ENCODE results near the gene MAML3. TPM values are rescaled to one million over a fixed set of nuclear protein-coding genes. Genes with fewer than 3 reads are reported as not detected.
A peak's percentile ranks its signal among the peaks of the same experiment; 100 is the strongest.
"Not testable (repeated sequence)": the region's sequence is repeated elsewhere in the genome, so short reads cannot be mapped to it uniquely, and the experiment has no call there.

The MAML3 gene
- total RNA-seq, 1 donor from 2014 or later: 2.0 TPM

- DNase-seq (ENCODE audit: low read depth): no peak
Measured at GRCh38 chr4:139728146-139728545, 425.8 kb downstream of the MAML3 start.

- DNase-seq (ENCODE audit: low read depth): no peak
Measured at GRCh38 chr4:139726615-139727014, 427.4 kb downstream of the MAML3 start.

- no peak for DNase-seq (ENCODE audit: low read depth)
Measured at GRCh38 chr4:139725236-139725635, 428.7 kb downstream of the MAML3 start.

- DNase-seq (ENCODE audit: low read depth): no peak
Measured at GRCh38 chr4:139721789-139722188, 432.2 kb downstream of the MAML3 start.

GRCh38 chr4:139720806-139721205, 433.2 kb downstream of the MAML3 start:
- no peak for DNase-seq (ENCODE audit: low read depth)

- no peak for DNase-seq (ENCODE audit: low read depth)
Measured at GRCh38 chr4:139719381-139720101, 434.4 kb downstream of the MAML3 start.

- DNase-seq (ENCODE audit: low read depth): no peak
Measured at GRCh38 chr4:139718833-139719232, 435.2 kb downstream of the MAML3 start.

GRCh38 chr4:139718358-139718757, 435.6 kb downstream of the MAML3 start:
- DNase-seq (ENCODE audit: low read depth): no peak

- DNase-seq (ENCODE audit: low read depth): no peak
Measured at GRCh38 chr4:139715746-139716391, 438.1 kb downstream of the MAML3 start.

- no peak for DNase-seq (ENCODE audit: low read depth)
Measured at GRCh38 chr4:139712882-139713281, 441.1 kb downstream of the MAML3 start.

- peak; percentile 47 for DNase-seq (ENCODE audit: low read depth)
Measured at GRCh38 chr4:139711461-139711860, 442.5 kb downstream of the MAML3 start.

- DNase-seq (ENCODE audit: low read depth): no peak
Measured at GRCh38 chr4:139710073-139710472, 443.9 kb downstream of the MAML3 start.

- no peak for DNase-seq (ENCODE audit: low read depth)
Measured at GRCh38 chr4:139709660-139710059, 444.3 kb downstream of the MAML3 start.

- no peak for DNase-seq (ENCODE audit: low read depth)
Measured at GRCh38 chr4:139704915-139705485, 449.0 kb downstream of the MAML3 start.

- DNase-seq (ENCODE audit: low read depth): no peak
Measured at GRCh38 chr4:139700568-139700967, 453.4 kb downstream of the MAML3 start.

GRCh38 chr4:139698167-139698925, 455.6 kb downstream of the MAML3 start:
- DNase-seq (ENCODE audit: low read depth): not testable (repeated sequence)

GRCh38 chr4:139696491-139696890, 457.5 kb downstream of the MAML3 start:
- DNase-seq (ENCODE audit: low read depth): no peak

GRCh38 chr4:139694522-139695107, 459.4 kb downstream of the MAML3 start:
- no peak for DNase-seq (ENCODE audit: low read depth)

- DNase-seq (ENCODE audit: low read depth): no peak
Measured at GRCh38 chr4:139692309-139693012, 461.5 kb downstream of the MAML3 start.

- no peak for DNase-seq (ENCODE audit: low read depth)
Measured at GRCh38 chr4:139690419-139690818, 463.6 kb downstream of the MAML3 start.

- peak; percentile 75 for DNase-seq (ENCODE audit: low read depth)
Measured at GRCh38 chr4:139689093-139689722, 464.8 kb downstream of the MAML3 start.

Data from renal cortical epithelial cell (primary cell).